WTC11 (cell line): ENCODE results near the gene SELL. TPM values are rescaled to one million over a fixed set of nuclear protein-coding genes. Genes with fewer than 3 reads are reported as not detected.

ENCODE experiments used
- ATAC-seq: fragments of 200-7000 bp; cut with Tn5 transposase; 2 replicates; pipeline ENCODE4 v1.10.0; 2021; ENCODE audit warnings: mild to moderate bottlenecking, moderate library complexity
- CTCF ChIA-PET: fragments of 300-600 bp; sonication (Branson Sonifier 250); formaldehyde crosslinking; loops from one replicate; lab custom pipeline; 2021; ENCODE audit warnings: antibody characterized with exemption; lab: Charles Lee
- POLR2A ChIA-PET: fragments of 350-600 bp; sonication (Branson Sonifier 250); formaldehyde crosslinking; loops from one replicate; lab custom pipeline; 2021; ENCODE audit warnings: antibody characterized with exemption; lab: Charles Lee
- DNase-seq: peaks from one replicate; pipeline ENCODE4 v3.0.0; 2021; ENCODE audit warnings: low spot score
- H3K27ac Mint-ChIP-seq: 2 replicates; pipeline ENCODE4 v1.8.0; 2021; ENCODE audit warnings: mixed read lengths
- H3K27me3 Mint-ChIP-seq: 2 replicates; pipeline ENCODE4 v1.8.0; 2021; ENCODE audit warnings: low read depth, mild to moderate bottlenecking, moderate library complexity, mixed read lengths
- H3K36me3 Mint-ChIP-seq: 2 replicates; pipeline ENCODE4 v1.8.0; 2021; ENCODE audit warnings: mixed read lengths
- H3K4me1 Mint-ChIP-seq: 2 replicates; pipeline ENCODE4 v1.8.0; 2022; ENCODE audit warnings: mixed read lengths
- H3K4me3 Mint-ChIP-seq: 2 replicates; pipeline ENCODE4 v1.8.0; 2021; ENCODE audit warnings: mild to moderate bottlenecking, moderate library complexity, mixed read lengths
- H3K9me3 Mint-ChIP-seq: 2 replicates; pipeline ENCODE4 v1.8.0; 2021; ENCODE audit warnings: mixed read lengths
- ATF3 ChIP-seq: sonication (generic); formaldehyde crosslinking; conservative IDR thresholded peaks from 2 replicates; pipeline ENCODE4 v1.8.1; 2022; ENCODE audit warnings: mild to moderate bottlenecking, missing genetic modification reagents
- CBFB ChIP-seq: sonication (generic); formaldehyde crosslinking; IDR thresholded peaks from 2 replicates; pipeline ENCODE4 v1.8.1; 2022; ENCODE audit warnings: mild to moderate bottlenecking, low read depth, missing genetic modification reagents
- CDX4 ChIP-seq: fragments of 250-450 bp; sonication (Bioruptor Pico); IDR thresholded peaks from 2 replicates; pipeline ENCODE4 v1.9.0; 2021; ENCODE audit warnings: moderate library complexity, mild to moderate bottlenecking, inconsistent platforms, borderline replicate concordance
- ERG ChIP-seq: fragments of 250-450 bp; sonication (Bioruptor Pico); IDR thresholded peaks from 2 replicates; pipeline ENCODE4 v1.8.0; 2021; ENCODE audit warnings: mild to moderate bottlenecking
- ETV6 ChIP-seq: sonication (generic); formaldehyde crosslinking; IDR thresholded peaks from 2 replicates; pipeline ENCODE4 v1.8.1; 2022; ENCODE audit warnings: mild to moderate bottlenecking, missing genetic modification reagents
- FOXK1 ChIP-seq: sonication (generic); formaldehyde crosslinking; IDR thresholded peaks from 2 replicates; pipeline ENCODE4 v1.8.0; 2022; ENCODE audit warnings: mild to moderate bottlenecking, moderate library complexity, missing genetic modification reagents
- GABPB1 ChIP-seq: sonication (generic); formaldehyde crosslinking; IDR thresholded peaks from 2 replicates; pipeline ENCODE4 v1.8.1; 2023; ENCODE audit warnings: mild to moderate bottlenecking, missing genetic modification reagents
- GTF2I ChIP-seq: fragments of 250-450 bp; sonication (Bioruptor Pico); conservative IDR thresholded peaks from 2 replicates; pipeline ENCODE4 v1.4.0; 2021; ENCODE audit warnings: mild to moderate bottlenecking
- HMGA2 ChIP-seq: fragments of 250-450 bp; sonication (Bioruptor Pico); IDR thresholded peaks from 2 replicates; pipeline ENCODE4 v1.4.0; 2021; ENCODE audit warnings: mild to moderate bottlenecking, moderate library complexity
- JAZF1 ChIP-seq: fragments of 250-450 bp; sonication (Bioruptor Pico); IDR thresholded peaks from 2 replicates; pipeline ENCODE4 v1.9.0; 2021; ENCODE audit warnings: moderate library complexity, mild to moderate bottlenecking, inconsistent platforms
- KAT7 ChIP-seq: sonication (generic); formaldehyde crosslinking; IDR thresholded peaks from 2 replicates; pipeline ENCODE4 v1.8.1; 2023; ENCODE audit warnings: missing genetic modification reagents, mild to moderate bottlenecking, borderline replicate concordance
- NFYB ChIP-seq: sonication (generic); formaldehyde crosslinking; conservative IDR thresholded peaks from 2 replicates; pipeline ENCODE4 v1.8.0; 2022; ENCODE audit warnings: low read depth, missing genetic modification reagents
- PRRX2 ChIP-seq: fragments of 250-450 bp; sonication (Bioruptor Pico); IDR thresholded peaks from 2 replicates; pipeline ENCODE4 v1.8.0; 2021; ENCODE audit warnings: mild to moderate bottlenecking
- RELA ChIP-seq: sonication (generic); formaldehyde crosslinking; IDR thresholded peaks from 2 replicates; pipeline ENCODE4 v1.8.1; 2022; ENCODE audit warnings: missing genetic modification reagents, mild to moderate bottlenecking, borderline replicate concordance
- RORB ChIP-seq: fragments of 250-450 bp; sonication (Bioruptor Pico); IDR thresholded peaks from 2 replicates; pipeline ENCODE4 v1.9.0; 2021; ENCODE audit warnings: mild to moderate bottlenecking
- SMAD3 ChIP-seq: sonication (generic); formaldehyde crosslinking; IDR thresholded peaks from 2 replicates; pipeline ENCODE4 v1.8.0; 2022; ENCODE audit warnings: missing genetic modification reagents, mild to moderate bottlenecking, borderline replicate concordance
- SP1 ChIP-seq: sonication (generic); formaldehyde crosslinking; conservative IDR thresholded peaks from 2 replicates; pipeline ENCODE4 v1.8.1; 2022; ENCODE audit warnings: missing genetic modification reagents
- STAT6 ChIP-seq: sonication (generic); formaldehyde crosslinking; conservative IDR thresholded peaks from 2 replicates; pipeline ENCODE4 v1.8.1; 2023; ENCODE audit warnings: mild to moderate bottlenecking, low read depth, missing genetic modification reagents, moderate library complexity
- TCF7 ChIP-seq: sonication (generic); formaldehyde crosslinking; IDR thresholded peaks from 2 replicates; pipeline ENCODE4 v1.8.0; 2022; ENCODE audit warnings: mild to moderate bottlenecking, low read depth, missing genetic modification reagents, moderate library complexity
- TEAD1 ChIP-seq: sonication (generic); formaldehyde crosslinking; IDR thresholded peaks from 2 replicates; pipeline ENCODE4 v1.8.0; 2022; ENCODE audit warnings: mild to moderate bottlenecking, missing genetic modification reagents
- TEAD4 ChIP-seq: sonication (generic); formaldehyde crosslinking; IDR thresholded peaks from 2 replicates; pipeline ENCODE4 v1.8.0; 2022; ENCODE audit warnings: mild to moderate bottlenecking, missing genetic modification reagents
- USF2 ChIP-seq: sonication (generic); formaldehyde crosslinking; IDR thresholded peaks from 2 replicates; pipeline ENCODE4 v1.8.1; 2023; ENCODE audit warnings: mild to moderate bottlenecking, missing genetic modification reagents, moderate library complexity
- ZMAT4 ChIP-seq: fragments of 250-450 bp; sonication (Bioruptor Pico); IDR thresholded peaks from 2 replicates; pipeline ENCODE4 v1.9.0; 2021; ENCODE audit warnings: mild to moderate bottlenecking
- ZNF512 ChIP-seq: sonication (generic); formaldehyde crosslinking; IDR thresholded peaks from 2 replicates; pipeline ENCODE4 v1.8.1; 2022; ENCODE audit warnings: missing genetic modification reagents, borderline replicate concordance
- ZNF671 ChIP-seq: fragments of 250-450 bp; sonication (Bioruptor Pico); IDR thresholded peaks from 2 replicates; pipeline ENCODE4 v1.8.0; 2021; ENCODE audit warnings: mild to moderate bottlenecking
- total RNA-seq: library from RNA; stranded (reverse); gene quantifications from 3 replicates; pipeline ENCODE4 v1.2.3, GENCODE V29; 2021

Gene SELL
- total RNA-seq, 1 experiment from 2014 or later: 0.26 TPM

GRCh38 chr1:169746550-169746949, 35.1 kb upstream of the SELL start:
- TF ChIP-seq SP1 (no peak), TCF7 (CRISPR knock-in tag) (no peak), GTF2I (no peak), ZMAT4 (no peak), ZNF671 (CRISPR knock-in tag) (no peak), SMAD3 (CRISPR knock-in tag) (no peak), TEAD4 (CRISPR knock-in tag) (no peak), CDX4 (CRISPR knock-in tag) (no peak), PRRX2 (CRISPR knock-in tag) (no peak), FOXK1 (CRISPR knock-in tag) (no peak), RORB (CRISPR knock-in tag) (no peak), RELA (CRISPR knock-in tag) (no peak), HMGA2 (no peak), CBFB (CRISPR knock-in tag) (no peak)
- TF ChIP-seq, all 79 proteins: peak for 0
- no peak for DNase-seq
- Mint-ChIP-seq H3K36me3 (no peaks in the 10 kb centered on the region; the same call in 1 of the 2 replicates), H3K4me3 (no peak overlapping the region), H3K27me3 (peaks cover 19% of the 10 kb centered on the region), H3K4me1 (peaks cover 18% of the 10 kb centered on the region), H3K9me3 (peaks cover 11% of the 10 kb centered on the region), H3K27ac (no peak overlapping the region)
- POLR2A ChIA-PET: no interaction called here
- ATAC-seq: no peak
- CTCF ChIA-PET: no interaction called here

- Mint-ChIP-seq H3K4me1 (peaks cover 25% of the 10 kb centered on the region), H3K36me3 (no peaks in the 10 kb centered on the region; the same call in 1 of the 2 replicates), H3K9me3 (peaks cover 11% of the 10 kb centered on the region), H3K27ac (no peak overlapping the region), H3K27me3 (peaks cover 22% of the 10 kb centered on the region), H3K4me3 (no peak overlapping the region)
- TF ChIP-seq TEAD1 (CRISPR knock-in tag): no peak
- TF ChIP-seq NFYB (CRISPR knock-in tag): no peak
- peak; percentile 89 for TF ChIP-seq GABPB1 (CRISPR knock-in tag)
- TF ChIP-seq PRRX2 (CRISPR knock-in tag): no peak
- TF ChIP-seq JAZF1 (CRISPR knock-in tag): no peak
- ChIA-PET CTCF (no interaction called here), POLR2A (no interaction called here)
- ATAC-seq (no peak), DNase-seq (no peak)
These were observed 33.8 kb upstream of the SELL start for GRCh38 chr1:169745015-169745861.

GRCh38 chr1:169741666-169742394, 30.4 kb upstream of the SELL start:
- POLR2A ChIA-PET: no interaction called here
- Mint-ChIP-seq H3K27ac (no peak overlapping the region), H3K36me3 (no peaks in the 10 kb centered on the region; the same call in 1 of the 2 replicates), H3K27me3 (peaks cover 35% of the 10 kb centered on the region), H3K4me3 (no peak overlapping the region), H3K4me1 (peaks cover 33% of the 10 kb centered on the region), H3K9me3 (peaks cover 11% of the 10 kb centered on the region)
- CTCF ChIA-PET: no interaction called here
- peak; percentile 42 for ATAC-seq
- DNase-seq: no peak
- TF ChIP-seq ZNF512 (CRISPR knock-in tag) (no peak), ERG (no peak), USF2 (CRISPR knock-in tag) (no peak), ATF3 (CRISPR knock-in tag) (no peak), KAT7 (CRISPR knock-in tag) (no peak), ETV6 (CRISPR knock-in tag) (no peak), STAT6 (CRISPR knock-in tag) (no peak)
